ENCODE data around the gene MSMB.

The MSMB gene

GRCh38 chr10:46079831-46080585 is 33.9 kb upstream of the MSMB start:
- H3K27ac ChIP-seq (ENCODE audit: low read depth, low read length), result no peak overlapping the region

GRCh38 chr10:46077731-46078413 is 31.8 kb upstream of the MSMB start:
- Histone ChIP-seq H3K4me1 (ENCODE audit: control insufficient read depth, insufficient read depth, low read length) (no peaks in the 10 kb centered on the region), H3K27ac (ENCODE audit: low read depth, low read length) (no peak overlapping the region), H3K4me3 (ENCODE audit: low read length) (no peak overlapping the region), H3K9ac (ENCODE audit: low read length) (no peak overlapping the region), H3K36me3 (ENCODE audit: control insufficient read depth, insufficient read depth, low read length) (no peaks in the 10 kb centered on the region), H3K27me3 (ENCODE audit: control insufficient read depth, insufficient read depth, low read length) (no peaks in the 10 kb centered on the region)

More at GRCh38 chr10:46079831-46080585, 33.9 kb upstream of the MSMB start:
- Histone ChIP-seq H3K36me3 (ENCODE audit: control insufficient read depth, insufficient read depth, low read length) (no peaks in the 10 kb centered on the region), H3K4me3 (ENCODE audit: low read length) (no peak overlapping the region), H3K9ac (ENCODE audit: low read length) (no peak overlapping the region), H3K4me1 (ENCODE audit: control insufficient read depth, insufficient read depth, low read length) (no peaks in the 10 kb centered on the region), H3K27me3 (ENCODE audit: control insufficient read depth, insufficient read depth, low read length) (no peaks in the 10 kb centered on the region)

- Histone ChIP-seq H3K9ac (ENCODE audit: low read length) (no peak overlapping the region), H3K4me3 (ENCODE audit: low read length) (no peak overlapping the region), H3K36me3 (ENCODE audit: control insufficient read depth, insufficient read depth, low read length) (no peaks in the 10 kb centered on the region), H3K27ac (ENCODE audit: low read depth, low read length) (no peak overlapping the region), H3K27me3 (ENCODE audit: control insufficient read depth, insufficient read depth, low read length) (no peaks in the 10 kb centered on the region), H3K4me1 (ENCODE audit: control insufficient read depth, insufficient read depth, low read length) (no peaks in the 10 kb centered on the region)
Observed at GRCh38 chr10:46077141-46077554, 31.1 kb upstream of the MSMB start.

GRCh38 chr10:46075869-46076268 is 29.8 kb upstream of the MSMB start:
- Histone ChIP-seq H3K4me3 (ENCODE audit: low read length) (no peak overlapping the region), H3K9ac (ENCODE audit: low read length) (no peak overlapping the region), H3K4me1 (ENCODE audit: control insufficient read depth, insufficient read depth, low read length) (no peaks in the 10 kb centered on the region), H3K27ac (ENCODE audit: low read depth, low read length) (no peak overlapping the region), H3K36me3 (ENCODE audit: control insufficient read depth, insufficient read depth, low read length) (no peaks in the 10 kb centered on the region), H3K27me3 (ENCODE audit: control insufficient read depth, insufficient read depth, low read length) (no peaks in the 10 kb centered on the region)

GRCh38 chr10:46074196-46074946 is 28.3 kb upstream of the MSMB start:
- no peak overlapping the region for H3K4me3 ChIP-seq (ENCODE audit: low read length)
- H3K36me3 ChIP-seq (ENCODE audit: control insufficient read depth, insufficient read depth, low read length), result no peaks in the 10 kb centered on the region
- H3K4me1 ChIP-seq (ENCODE audit: control insufficient read depth, insufficient read depth, low read length), result no peaks in the 10 kb centered on the region
- H3K9ac ChIP-seq (ENCODE audit: low read length), result no peak overlapping the region
- no peak overlapping the region for H3K27ac ChIP-seq (ENCODE audit: low read depth, low read length)
- no peaks in the 10 kb centered on the region for H3K27me3 ChIP-seq (ENCODE audit: control insufficient read depth, insufficient read depth, low read length)

- no peaks in the 10 kb centered on the region for H3K4me1 ChIP-seq (ENCODE audit: control insufficient read depth, insufficient read depth, low read length)
- H3K27me3 ChIP-seq (ENCODE audit: control insufficient read depth, insufficient read depth, low read length), result no peaks in the 10 kb centered on the region
- H3K4me3 ChIP-seq (ENCODE audit: low read length), result no peak overlapping the region
- H3K36me3 ChIP-seq (ENCODE audit: control insufficient read depth, insufficient read depth, low read length), result no peaks in the 10 kb centered on the region
- H3K9ac ChIP-seq (ENCODE audit: low read length), result no peak overlapping the region
- H3K27ac ChIP-seq (ENCODE audit: low read depth, low read length), result no peak overlapping the region
Observed at GRCh38 chr10:46073564-46073963, 27.5 kb upstream of the MSMB start.

GRCh38 chr10:46070749-46071148 is 24.7 kb upstream of the MSMB start:
- H3K4me1 ChIP-seq (ENCODE audit: control insufficient read depth, insufficient read depth, low read length), result no peaks in the 10 kb centered on the region
- H3K36me3 ChIP-seq (ENCODE audit: control insufficient read depth, insufficient read depth, low read length), result no peaks in the 10 kb centered on the region
- H3K9ac ChIP-seq (ENCODE audit: low read length), result no peak overlapping the region
- no peak overlapping the region for H3K27ac ChIP-seq (ENCODE audit: low read depth, low read length)
- H3K27me3 ChIP-seq (ENCODE audit: control insufficient read depth, insufficient read depth, low read length), result no peaks in the 10 kb centered on the region
- H3K4me3 ChIP-seq (ENCODE audit: low read length), result no peak overlapping the region

GRCh38 chr10:46069771-46070463 is 23.8 kb upstream of the MSMB start:
- Histone ChIP-seq H3K27ac (ENCODE audit: low read depth, low read length) (no peak overlapping the region), H3K9ac (ENCODE audit: low read length) (no peak overlapping the region), H3K4me1 (ENCODE audit: control insufficient read depth, insufficient read depth, low read length) (no peaks in the 10 kb centered on the region), H3K4me3 (ENCODE audit: low read length) (no peak overlapping the region), H3K27me3 (ENCODE audit: control insufficient read depth, insufficient read depth, low read length) (no peaks in the 10 kb centered on the region), H3K36me3 (ENCODE audit: control insufficient read depth, insufficient read depth, low read length) (no peaks in the 10 kb centered on the region)

- no peak overlapping the region for H3K27ac ChIP-seq (ENCODE audit: low read depth, low read length)
Observed at GRCh38 chr10:46068905-46069304, 22.8 kb upstream of the MSMB start.

GRCh38 chr10:46068117-46068516 is 22.0 kb upstream of the MSMB start:
- Histone ChIP-seq H3K4me1 (ENCODE audit: control insufficient read depth, insufficient read depth, low read length) (no peaks in the 10 kb centered on the region), H3K9ac (ENCODE audit: low read length) (no peak overlapping the region), H3K27me3 (ENCODE audit: control insufficient read depth, insufficient read depth, low read length) (no peaks in the 10 kb centered on the region), H3K27ac (ENCODE audit: low read depth, low read length) (no peak overlapping the region), H3K4me3 (ENCODE audit: low read length) (no peak overlapping the region), H3K36me3 (ENCODE audit: control insufficient read depth, insufficient read depth, low read length) (no peaks in the 10 kb centered on the region)

More at GRCh38 chr10:46068905-46069304, 22.8 kb upstream of the MSMB start:
- Histone ChIP-seq H3K36me3 (ENCODE audit: control insufficient read depth, insufficient read depth, low read length) (no peaks in the 10 kb centered on the region), H3K4me1 (ENCODE audit: control insufficient read depth, insufficient read depth, low read length) (no peaks in the 10 kb centered on the region), H3K4me3 (ENCODE audit: low read length) (no peak overlapping the region), H3K9ac (ENCODE audit: low read length) (no peak overlapping the region), H3K27me3 (ENCODE audit: control insufficient read depth, insufficient read depth, low read length) (no peaks in the 10 kb centered on the region)

GRCh38 chr10:46064269-46064817 is 18.3 kb upstream of the MSMB start:
- H3K27ac ChIP-seq (ENCODE audit: low read depth, low read length), result no peak overlapping the region
- H3K36me3 ChIP-seq (ENCODE audit: control insufficient read depth, insufficient read depth, low read length), result no peaks in the 10 kb centered on the region
- H3K9ac ChIP-seq (ENCODE audit: low read length), result no peak overlapping the region
- no peaks in the 10 kb centered on the region for H3K27me3 ChIP-seq (ENCODE audit: control insufficient read depth, insufficient read depth, low read length)
- no peak overlapping the region for H3K4me3 ChIP-seq (ENCODE audit: low read length)
- H3K4me1 ChIP-seq (ENCODE audit: control insufficient read depth, insufficient read depth, low read length), result no peaks in the 10 kb centered on the region

Data from rectal smooth muscle tissue (tissue), 1 donor.